GM18909 (cell line): ENCODE results near the gene C19orf47.
"Not testable (repeated sequence)": the region's sequence is repeated elsewhere in the genome, so short reads cannot be mapped to it uniquely, and the experiment has no call there.

Source experiments
- ATAC-seq: cut with Tn5 transposase; IDR thresholded peaks from one replicate; pipeline ENCODE4 v1.9.1; 2021; ENCODE audit warnings: mild to moderate bottlenecking; ENCODE audit not compliant: unreplicated experiment, poor library complexity

C19orf47 gene

DNA sequence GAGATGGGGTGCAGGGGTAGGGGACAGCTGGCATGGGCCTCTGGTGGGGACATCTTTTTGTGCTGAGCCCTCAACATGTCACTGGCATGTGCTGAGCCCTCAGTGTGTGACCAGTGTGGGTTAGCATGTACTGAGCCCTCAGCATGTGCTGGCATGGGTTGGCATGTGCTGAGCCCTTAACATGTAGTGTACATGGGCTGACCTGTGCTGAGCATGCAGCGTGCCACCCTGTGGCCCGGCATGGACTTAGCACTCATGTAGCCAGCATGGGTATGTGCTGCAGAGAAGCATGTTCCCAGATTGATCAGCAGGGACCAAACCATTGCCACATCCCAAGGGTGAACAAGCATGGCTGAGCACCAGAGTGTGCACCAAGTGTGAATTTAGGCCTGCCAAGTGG lies 30.3 kb upstream of the C19orf47 start:
- ATAC-seq, result no peak

DNA sequence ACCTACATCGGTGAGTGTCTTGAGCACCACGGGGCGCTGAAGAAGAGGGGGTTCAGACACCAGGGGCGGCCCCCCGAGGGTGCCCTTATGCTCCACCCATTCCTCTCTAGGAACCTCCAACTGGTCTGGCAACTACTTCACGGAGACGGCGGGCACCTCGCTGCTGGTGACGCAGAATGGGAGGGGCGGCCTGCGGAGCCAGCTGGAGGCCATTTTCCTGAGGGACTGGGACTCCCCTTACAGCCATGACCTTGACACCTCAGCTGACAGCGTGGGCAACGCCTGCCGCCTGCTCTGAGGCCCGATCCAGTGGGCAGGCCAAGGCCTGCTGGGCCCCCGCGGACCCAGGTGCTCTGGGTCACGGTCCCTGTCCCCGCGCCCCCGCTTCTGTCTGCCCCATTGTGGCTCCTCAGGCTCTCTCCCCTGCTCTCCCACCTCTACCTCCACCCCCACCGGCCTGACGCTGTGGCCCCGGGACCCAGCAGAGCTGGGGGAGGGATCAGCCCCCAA lies 29.7 kb upstream of the C19orf47 start:
- no peak for ATAC-seq

GRCh38 chr19:40376286-40376862 lies 28.2 kb upstream of the C19orf47 start:
- no peak for ATAC-seq

GRCh38 chr19:40374084-40374483 lies 25.9 kb upstream of the C19orf47 start:
- no peak for ATAC-seq

- no peak for ATAC-seq
Observed at GRCh38 chr19:40371802-40372122, 23.6 kb upstream of the C19orf47 start.

- no peak for ATAC-seq
Observed at GRCh38 chr19:40370997-40371801, 23.0 kb upstream of the C19orf47 start.

DNA sequence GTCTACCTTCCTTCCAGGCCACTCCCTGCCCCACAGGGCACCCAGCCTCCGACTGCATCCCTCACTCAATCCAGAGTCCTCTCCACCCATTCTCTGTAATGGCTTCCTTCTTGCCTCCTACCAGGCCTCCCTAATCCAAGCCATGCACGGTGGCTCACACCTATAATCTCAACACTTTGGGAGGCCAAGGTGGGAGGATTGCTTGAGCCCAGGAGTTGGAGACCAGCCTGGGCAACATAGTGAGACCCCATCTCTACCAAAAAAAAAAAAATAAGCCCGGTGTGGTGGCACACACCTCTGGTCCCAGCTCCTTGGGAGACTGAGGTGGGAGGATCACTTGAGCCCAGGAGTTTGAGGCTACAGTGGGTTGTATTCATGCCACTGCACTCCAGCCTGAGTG lies 22.1 kb upstream of the C19orf47 start:
- not testable (repeated sequence) for ATAC-seq

- ATAC-seq, result no peak
Observed at GRCh38 chr19:40369797-40370196, 21.6 kb upstream of the C19orf47 start.

DNA sequence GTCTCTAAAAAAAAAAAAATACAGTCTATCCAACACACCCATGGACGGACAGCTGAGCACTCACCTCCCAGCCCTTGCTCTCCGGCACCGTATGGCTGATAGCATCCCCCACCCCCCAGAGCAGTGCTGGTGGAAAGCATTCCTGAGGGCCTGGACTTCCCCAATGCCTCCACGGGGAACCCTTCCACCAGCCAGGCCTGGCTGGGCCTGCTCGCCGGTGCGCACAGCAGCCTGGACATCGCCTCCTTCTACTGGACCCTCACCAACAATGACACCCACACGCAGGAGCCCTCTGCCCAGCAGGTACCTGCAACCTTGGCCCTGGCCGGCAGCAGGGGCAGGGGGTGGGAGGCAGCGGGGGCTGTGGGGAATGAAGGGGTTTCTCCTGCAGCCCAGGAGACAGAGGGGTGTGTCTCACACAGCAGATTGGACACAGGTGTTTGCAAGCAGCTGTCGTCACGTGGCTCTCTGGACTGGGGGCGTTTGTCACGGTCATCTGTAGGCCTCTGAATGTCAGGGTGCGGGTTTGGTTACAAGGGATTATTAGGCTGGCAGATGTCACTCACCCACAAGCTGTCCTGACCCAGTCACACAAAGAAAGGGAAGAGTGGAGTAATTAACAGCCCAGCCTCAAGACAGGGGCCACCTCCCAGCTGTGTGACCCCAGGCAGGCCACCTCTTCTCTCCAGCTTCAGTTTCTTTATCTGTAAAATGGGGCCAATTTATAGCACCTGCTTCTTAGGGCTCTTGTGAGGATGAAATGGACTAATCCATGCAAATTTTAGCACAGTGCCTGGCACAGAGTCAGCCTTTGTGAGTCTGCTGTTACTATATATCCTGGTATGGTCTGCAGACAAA lies 19.6 kb upstream of the C19orf47 start:
- ATAC-seq, result no peak

- ATAC-seq, result no peak
Observed at GRCh38 chr19:40366697-40367561, 18.7 kb upstream of the C19orf47 start.

- ATAC-seq, result no peak
Observed at GRCh38 chr19:40365613-40366401, 17.6 kb upstream of the C19orf47 start.

- no peak for ATAC-seq
Observed at GRCh38 chr19:40365010-40365409, 16.8 kb upstream of the C19orf47 start.

- no peak for ATAC-seq
Observed at GRCh38 chr19:40363069-40363468, 14.9 kb upstream of the C19orf47 start.

GRCh38 chr19:40362160-40362559 lies 14.0 kb upstream of the C19orf47 start:
- no peak for ATAC-seq

GRCh38 chr19:40360708-40361241 lies 12.6 kb upstream of the C19orf47 start:
- ATAC-seq, result no peak

GRCh38 chr19:40360020-40360707 lies 12.0 kb upstream of the C19orf47 start:
- no peak for ATAC-seq

GRCh38 chr19:40358773-40359172 lies 10.6 kb upstream of the C19orf47 start:
- ATAC-seq, result peak; percentile 51

DNA sequence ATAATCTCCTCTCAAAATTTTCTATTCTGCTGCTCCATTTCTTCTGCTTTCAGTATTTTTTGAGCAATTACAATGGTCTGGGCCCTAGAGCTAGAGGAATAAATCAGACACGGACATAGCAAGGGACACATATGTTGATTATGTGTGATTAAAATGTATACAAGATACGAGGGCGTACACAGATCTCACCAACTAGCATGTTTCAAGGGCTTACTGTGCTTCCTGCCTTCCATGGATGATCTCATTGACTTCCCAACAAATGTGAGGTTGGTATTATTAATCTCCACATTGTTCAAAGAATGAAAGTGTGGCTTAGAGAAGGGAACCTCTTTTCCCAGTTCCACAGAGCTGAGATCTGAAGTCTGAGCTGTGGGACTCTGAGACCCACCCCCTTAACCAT lies 9.4 kb upstream of the C19orf47 start:
- ATAC-seq, result no peak
